Retina (tissue), 1 donor: ENCODE results near the gene SMAD1.
A peak's percentile ranks its signal among the peaks of the same experiment; 100 is the strongest.
"Not testable (repeated sequence)": the region's sequence is repeated elsewhere in the genome, so short reads cannot be mapped to it uniquely, and the experiment has no call there.

Experiments used
- DNase-seq: peaks from one replicate; pipeline ENCODE4 v3.0.0-alpha.2; 2016

The SMAD1 gene

GRCh38 chr4:145530662-145531061 is 49.0 kb downstream of the SMAD1 start:
- DNase-seq: no peak

GRCh38 chr4:145531223-145531622 is 49.6 kb downstream of the SMAD1 start:
- no peak for DNase-seq

- no peak for DNase-seq
Measured at GRCh38 chr4:145531859-145532258, 50.2 kb downstream of the SMAD1 start.

- no peak for DNase-seq
Measured at GRCh38 chr4:145533001-145533400, 51.3 kb downstream of the SMAD1 start.

GRCh38 chr4:145533415-145533814 is 51.8 kb downstream of the SMAD1 start:
- not testable (repeated sequence) for DNase-seq

- no peak for DNase-seq
Measured at GRCh38 chr4:145533961-145534360, 52.3 kb downstream of the SMAD1 start.

DNA sequence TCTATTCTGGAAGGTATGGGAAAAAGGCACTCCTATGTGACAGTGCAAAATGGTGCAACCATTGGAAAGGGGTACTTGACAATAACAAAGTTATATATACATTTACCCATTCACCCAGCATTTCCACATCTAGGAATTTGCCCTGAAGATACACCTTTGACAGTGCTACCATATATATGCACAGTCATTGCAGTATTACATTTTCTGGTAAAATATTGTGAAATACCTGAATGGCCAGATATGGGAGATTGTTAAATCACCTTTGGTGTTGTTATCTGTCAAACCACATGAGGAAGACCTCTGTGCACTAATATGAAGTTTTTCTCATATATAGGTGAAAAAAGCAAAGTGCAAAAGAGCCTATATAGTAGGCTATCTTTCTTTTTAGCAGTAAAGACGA is 53.5 kb downstream of the SMAD1 start:
- DNase-seq: no peak

GRCh38 chr4:145536044-145536443 is 54.4 kb downstream of the SMAD1 start:
- no peak for DNase-seq

DNA sequence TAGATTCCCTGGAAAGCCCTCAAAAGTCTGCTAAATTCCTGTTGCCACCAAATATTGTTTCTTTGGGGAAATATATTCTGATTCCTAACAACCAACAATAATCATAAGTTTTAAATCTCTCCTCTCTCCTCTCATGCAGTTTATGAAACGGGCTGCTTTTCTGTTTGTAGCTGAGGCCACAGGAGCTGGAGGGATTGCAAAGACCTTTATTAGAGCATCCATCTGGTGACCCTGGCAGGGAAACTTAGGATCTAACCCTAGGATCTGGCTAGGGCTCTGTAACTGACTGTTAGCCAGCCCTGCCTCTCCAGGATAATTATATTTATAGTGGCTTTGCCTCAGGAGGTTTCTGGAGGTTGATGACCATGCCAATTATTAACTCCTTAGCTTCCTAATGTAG is 56.9 kb downstream of the SMAD1 start:
- DNase-seq: no peak

GRCh38 chr4:145539671-145540070 is 58.0 kb downstream of the SMAD1 start:
- no peak for DNase-seq

DNA sequence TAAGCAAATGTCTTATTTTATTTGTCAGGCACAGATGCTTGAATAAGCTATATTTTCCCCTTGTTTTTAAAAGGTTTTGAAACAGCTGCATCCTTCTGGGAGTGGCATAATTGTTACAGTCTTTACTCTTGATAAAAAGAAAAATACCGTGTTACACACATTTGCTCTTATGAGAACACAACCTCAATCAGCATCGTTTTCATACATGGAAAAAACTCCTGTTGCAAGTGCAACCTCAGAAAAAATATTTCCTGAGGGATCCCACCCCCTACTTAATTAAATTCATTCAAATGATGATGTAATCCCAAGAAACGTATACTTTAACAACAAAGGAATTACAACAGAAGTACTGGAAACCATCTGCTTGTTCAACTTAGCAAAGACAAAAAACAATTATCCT is 58.6 kb downstream of the SMAD1 start:
- no peak for DNase-seq

- DNase-seq: no peak
Measured at GRCh38 chr4:145541346-145541745, 59.7 kb downstream of the SMAD1 start.

DNA sequence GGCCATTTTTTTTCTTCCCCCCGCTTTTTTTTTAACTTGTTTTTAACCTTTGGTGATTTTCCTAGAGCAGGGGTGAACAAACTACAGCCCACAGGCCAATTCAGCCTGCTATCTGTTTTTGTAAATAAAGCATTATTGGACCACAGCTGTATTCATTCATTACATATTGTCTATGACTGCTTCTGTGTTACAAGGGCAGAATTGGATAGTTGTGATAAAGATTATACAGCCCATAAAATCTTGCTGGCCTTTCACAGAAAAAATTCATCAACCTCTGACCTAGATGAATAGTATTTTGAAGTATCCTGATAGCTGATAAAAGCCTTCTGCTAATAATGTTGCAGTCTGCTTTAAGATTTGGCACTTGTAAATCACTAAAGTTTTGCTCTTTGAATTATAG is 63.4 kb downstream of the SMAD1 start:
- no peak for DNase-seq

DNA sequence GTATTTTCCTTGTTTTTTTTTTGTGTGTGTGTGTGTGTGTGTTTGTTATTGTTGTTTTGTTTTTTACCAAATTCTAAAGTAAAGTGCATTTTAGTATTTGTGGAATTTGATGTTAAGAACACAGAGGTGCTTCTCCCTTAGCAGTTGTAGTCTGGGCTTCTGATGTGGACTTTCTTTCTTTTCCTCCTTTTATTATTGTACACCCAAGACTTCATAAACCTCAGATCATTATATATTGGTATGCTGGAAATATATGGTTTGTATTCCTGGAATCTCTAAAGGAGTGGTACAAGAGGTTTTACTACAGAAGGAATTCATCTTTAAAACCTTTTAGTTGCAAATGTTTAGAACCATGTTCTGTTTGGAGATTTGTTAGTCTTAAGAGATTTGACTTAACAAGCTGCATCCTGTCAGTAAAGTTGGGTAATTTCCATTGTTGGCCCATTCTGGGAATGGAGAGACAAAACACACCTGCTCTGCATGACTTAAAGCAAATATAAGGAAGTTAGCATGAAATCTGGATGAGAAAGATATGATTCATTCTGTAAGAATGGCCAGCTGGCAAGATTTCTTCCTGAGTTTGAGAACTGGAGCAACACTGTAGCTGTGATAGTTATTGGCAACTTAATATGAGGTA is 64.0 kb downstream of the SMAD1 start:
- DNase-seq: no peak

- no peak for DNase-seq
Measured at GRCh38 chr4:145546175-145546915, 64.7 kb downstream of the SMAD1 start.

GRCh38 chr4:145551660-145552059 is 70.0 kb downstream of the SMAD1 start:
- DNase-seq: no peak

GRCh38 chr4:145552181-145552822 is 70.6 kb downstream of the SMAD1 start:
- DNase-seq: no peak

DNA sequence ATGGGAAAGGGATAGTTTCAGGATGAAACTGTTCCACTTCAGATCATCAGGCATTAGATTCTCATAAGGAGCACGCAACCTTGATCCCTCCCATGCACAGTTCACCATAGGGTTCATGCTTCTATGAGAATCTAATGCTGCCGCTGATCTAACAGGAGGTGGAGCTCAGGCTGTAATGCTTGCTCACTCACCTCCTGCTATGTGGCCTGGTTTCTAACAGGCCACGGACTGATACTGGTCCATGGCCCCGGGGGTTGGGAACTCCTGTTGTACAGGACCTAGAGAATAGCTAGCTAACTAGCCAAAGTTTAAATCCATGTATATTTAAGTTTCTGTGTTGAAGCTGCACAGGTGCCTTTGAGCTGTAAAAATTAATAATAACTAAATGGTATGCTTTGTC is 71.7 kb downstream of the SMAD1 start:
- DNase-seq: no peak

DNA sequence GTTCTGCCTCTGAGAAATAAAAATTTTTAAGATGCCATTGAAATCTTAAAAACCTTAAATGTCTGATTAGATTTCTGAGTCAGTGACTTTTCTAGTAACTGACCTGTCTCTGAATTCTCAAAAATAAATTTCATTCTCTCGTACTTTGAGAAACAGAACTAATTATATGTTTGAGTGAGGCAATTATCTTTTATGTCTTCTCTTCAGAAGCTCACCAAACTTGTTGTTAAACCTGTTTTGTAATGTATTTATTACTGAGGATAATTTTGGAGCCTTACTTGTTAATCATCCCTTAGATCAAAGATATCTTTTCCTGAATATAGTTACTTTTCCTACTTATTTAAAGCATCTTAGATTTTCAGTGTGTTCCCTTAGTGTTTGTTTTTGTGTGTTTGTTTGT is 73.0 kb downstream of the SMAD1 start:
- DNase-seq: no peak

GRCh38 chr4:145557720-145558119 is 76.1 kb downstream of the SMAD1 start:
- DNase-seq: peak; percentile 41

DNA sequence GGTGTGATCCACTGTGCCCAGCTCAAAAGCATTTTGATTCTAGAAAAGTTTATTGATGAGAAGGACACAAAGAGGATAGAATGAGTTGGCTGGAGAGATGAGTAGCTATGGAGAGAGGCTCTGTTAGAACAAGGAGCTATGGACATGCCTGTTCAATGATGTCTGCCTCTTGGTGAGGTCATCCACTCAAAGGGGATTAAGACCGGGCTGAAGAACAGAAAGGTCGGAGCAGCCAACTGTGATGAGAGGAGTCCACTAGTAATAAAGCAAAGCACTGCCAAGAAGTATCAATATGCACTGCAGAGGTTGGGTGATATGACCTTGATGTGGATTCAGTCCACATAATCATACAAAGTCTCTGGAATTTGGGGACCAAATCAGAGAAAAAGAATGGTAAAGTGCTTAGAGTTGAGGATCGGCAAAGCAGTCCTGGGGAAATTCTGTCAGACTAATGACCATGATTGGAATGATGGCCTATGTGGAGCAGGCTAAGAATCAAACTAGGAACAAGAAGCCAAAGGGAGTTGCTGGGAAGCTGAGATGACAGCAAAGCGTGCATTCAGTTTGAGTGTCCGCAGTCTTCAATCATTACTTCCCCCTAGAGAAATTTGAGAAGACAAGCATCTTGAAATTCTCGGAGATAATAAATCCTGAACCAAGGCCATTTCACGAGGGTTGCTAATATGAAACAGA is 81.8 kb downstream of the SMAD1 start:
- no peak for DNase-seq

DNA sequence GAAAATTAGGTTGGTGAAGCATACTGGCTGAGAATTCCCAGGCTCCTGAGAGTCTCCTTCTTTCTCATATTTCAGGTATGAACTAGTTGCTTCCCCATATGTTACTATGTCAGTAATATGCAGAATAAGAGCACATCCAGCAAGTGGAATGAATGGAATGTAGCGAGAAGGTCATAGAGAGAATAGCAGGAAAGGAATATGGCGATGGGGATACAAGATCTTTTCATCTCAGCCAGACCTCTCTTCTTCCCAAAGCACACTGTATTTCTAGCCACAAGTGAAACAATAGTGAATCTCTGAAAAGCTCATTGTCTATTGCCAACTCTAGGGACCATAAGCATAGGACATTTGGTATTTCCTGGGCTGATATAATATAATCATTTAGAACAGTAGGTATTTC is 82.9 kb downstream of the SMAD1 start:
- no peak for DNase-seq

GRCh38 chr4:145565328-145565727 is 83.7 kb downstream of the SMAD1 start:
- no peak for DNase-seq
